HepG2 (cell line): ENCODE measurements around the gene PSMB3. TPM values are rescaled to one million over a fixed set of nuclear protein-coding genes. Genes with fewer than 3 reads are reported as not detected.
A peak's percentile ranks its signal among the peaks of the same experiment; 100 is the strongest.

Experiments used
- KDM4B ChIP-seq: sonication (generic); formaldehyde crosslinking; IDR thresholded peaks from 2 replicates; pipeline ENCODE4 v1.4.0; 2020; ENCODE audit warnings: missing genetic modification reagents
- KDM5B ChIP-seq: sonication (generic); formaldehyde crosslinking; IDR thresholded peaks from 2 replicates; pipeline ENCODE4 v1.4.0; 2020; ENCODE audit warnings: missing genetic modification reagents, mild to moderate bottlenecking, borderline replicate concordance
- MAFK ChIP-seq, 2 experiments: IDR thresholded peaks in 1 of 2; conservative IDR thresholded peaks in 1 of 2; 2 replicates each; pipeline ENCODE4 v1.6.1; 2011; ENCODE audit warnings: improper control_type of control experiment in 2 of 2, low read length in 2 of 2
- RBM22 ChIP-seq: fragments of 200-400 bp; formaldehyde crosslinking; optimal IDR thresholded peaks from 2 replicates; pipeline ENCODE3; 2017; ENCODE audit warnings: mild to moderate bottlenecking, low read length, moderate library complexity
- U2AF2 ChIP-seq: fragments of 200-400 bp; formaldehyde crosslinking; IDR thresholded peaks from 2 replicates; pipeline ENCODE4 v1.6.1; 2017; ENCODE audit warnings: low read depth, mild to moderate bottlenecking, low read length
- ZNF143 ChIP-seq: sonication (generic); formaldehyde crosslinking; IDR thresholded peaks from 2 replicates; pipeline ENCODE4 v1.4.0; 2020; ENCODE audit warnings: missing genetic modification reagents
- ZNF331 ChIP-seq: sonication (generic); formaldehyde crosslinking; IDR thresholded peaks from 2 replicates; pipeline ENCODE4 v1.4.0; 2020; ENCODE audit warnings: missing genetic modification reagents
- ZNF761 ChIP-seq: sonication (generic); formaldehyde crosslinking; conservative IDR thresholded peaks from 2 replicates; pipeline ENCODE4 v1.4.0; 2020; ENCODE audit warnings: mild to moderate bottlenecking, missing genetic modification reagents
- polyA plus RNA-seq, 8 experiments: library from polyadenylated mRNA; depleted of rRNA in 3 of 8; stranded (reverse) in 7 of 8; unstranded in 1 of 8; fragments of >200 nt; fragmentation: Illumina TruSeq in 4 of 8; extraction: Trizol in 4 of 8; gene quantifications; 2 replicates each; pipeline versions ENCODE4 v1.2.1 to v1.2.3, GENCODE V29; 2011 to 2016; ENCODE audit warnings: low read depth in 4 of 8, missing spikeins in 1 of 8, mixed read lengths in 1 of 8; ENCODE audit not compliant: insufficient read depth in 1 of 8
- total RNA-seq, 5 experiments: library from RNA; depleted of rRNA; stranded (reverse); fragments of >200 nt; fragmentation: Illumina TruSeq; extraction: Trizol; gene quantifications; 2 replicates each; pipeline ENCODE4 v1.2.3, GENCODE V29; 2016; ENCODE audit warnings: low read depth in 1 of 5
- TF ChIP-seq, protein P1 (sequence below): sonication (generic); formaldehyde crosslinking; IDR thresholded peaks from 2 replicates; pipeline ENCODE4 v1.9.0; 2021; ENCODE audit warnings: mild to moderate bottlenecking, missing genetic modification reagents
- TF ChIP-seq, protein P2 (sequence below): IDR thresholded peaks from 2 replicates; pipeline ENCODE4 v1.6.1; 2016; ENCODE audit warnings: low read depth, control low read depth
- TF ChIP-seq, protein P3 (sequence below): sonication (generic); formaldehyde crosslinking; IDR thresholded peaks from 2 replicates; pipeline ENCODE4 v1.8.1; 2022; ENCODE audit warnings: mild to moderate bottlenecking, missing genetic modification reagents
- TF ChIP-seq, protein P4 (sequence below): sonication (generic); formaldehyde crosslinking; IDR thresholded peaks from 2 replicates; pipeline ENCODE4 v1.8.0; 2022; ENCODE audit warnings: mild to moderate bottlenecking, missing genetic modification reagents

The PSMB3 gene
- total and polyA plus RNA-seq, 2 of the 13 experiments (the other 11 are each of a cell fraction or from before 2014, with no cell fraction given): 366 to 517 TPM

DNA sequence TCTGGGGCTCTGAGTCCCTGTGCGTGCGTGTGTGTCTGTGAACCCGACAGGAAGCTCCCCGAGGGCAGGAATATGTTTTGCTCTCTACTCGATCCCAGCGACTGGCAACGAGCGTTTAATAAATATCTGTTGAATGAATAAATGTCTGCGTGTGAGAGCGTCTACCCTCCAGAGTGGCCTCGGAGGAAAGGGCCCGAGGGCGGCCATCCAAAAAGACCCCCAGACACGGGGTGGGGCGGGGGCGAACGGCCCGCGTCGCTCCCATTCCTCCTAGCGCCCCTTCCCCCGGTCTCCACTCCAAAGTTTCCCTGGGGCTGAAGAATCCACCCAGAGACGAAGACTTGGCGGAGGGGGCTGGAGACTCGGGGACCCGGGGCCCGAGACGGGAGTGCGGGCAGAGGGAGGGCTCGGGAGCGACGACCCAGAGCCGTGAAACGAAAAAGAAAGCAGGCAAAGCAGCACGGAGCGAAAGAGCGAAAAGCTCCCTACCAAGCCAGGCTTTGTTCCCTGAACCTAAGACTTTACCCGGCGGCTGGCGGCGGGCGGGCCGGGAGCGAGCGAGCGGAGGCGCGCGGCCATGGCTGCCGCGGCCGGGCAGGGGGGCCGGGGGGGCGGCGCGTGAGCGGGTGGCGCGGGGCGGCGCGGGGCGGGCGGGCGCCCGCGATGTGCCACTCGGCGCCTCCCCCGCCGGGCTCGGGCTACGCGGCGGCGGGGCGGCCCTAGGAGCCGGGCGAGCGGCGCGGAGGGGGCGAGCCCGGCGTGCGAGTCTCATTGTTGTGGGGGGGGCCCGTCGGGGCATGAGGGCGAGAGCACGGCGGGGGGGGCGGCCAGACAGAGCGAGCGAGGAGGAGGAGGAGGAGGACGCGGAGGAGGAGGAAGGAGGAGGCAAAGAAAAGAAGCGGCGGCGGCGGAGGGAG, 47.7 kb upstream of the PSMB3 start, which contains the start of gene MLLT6 (continued):
- TF ChIP-seq, protein P1, sequence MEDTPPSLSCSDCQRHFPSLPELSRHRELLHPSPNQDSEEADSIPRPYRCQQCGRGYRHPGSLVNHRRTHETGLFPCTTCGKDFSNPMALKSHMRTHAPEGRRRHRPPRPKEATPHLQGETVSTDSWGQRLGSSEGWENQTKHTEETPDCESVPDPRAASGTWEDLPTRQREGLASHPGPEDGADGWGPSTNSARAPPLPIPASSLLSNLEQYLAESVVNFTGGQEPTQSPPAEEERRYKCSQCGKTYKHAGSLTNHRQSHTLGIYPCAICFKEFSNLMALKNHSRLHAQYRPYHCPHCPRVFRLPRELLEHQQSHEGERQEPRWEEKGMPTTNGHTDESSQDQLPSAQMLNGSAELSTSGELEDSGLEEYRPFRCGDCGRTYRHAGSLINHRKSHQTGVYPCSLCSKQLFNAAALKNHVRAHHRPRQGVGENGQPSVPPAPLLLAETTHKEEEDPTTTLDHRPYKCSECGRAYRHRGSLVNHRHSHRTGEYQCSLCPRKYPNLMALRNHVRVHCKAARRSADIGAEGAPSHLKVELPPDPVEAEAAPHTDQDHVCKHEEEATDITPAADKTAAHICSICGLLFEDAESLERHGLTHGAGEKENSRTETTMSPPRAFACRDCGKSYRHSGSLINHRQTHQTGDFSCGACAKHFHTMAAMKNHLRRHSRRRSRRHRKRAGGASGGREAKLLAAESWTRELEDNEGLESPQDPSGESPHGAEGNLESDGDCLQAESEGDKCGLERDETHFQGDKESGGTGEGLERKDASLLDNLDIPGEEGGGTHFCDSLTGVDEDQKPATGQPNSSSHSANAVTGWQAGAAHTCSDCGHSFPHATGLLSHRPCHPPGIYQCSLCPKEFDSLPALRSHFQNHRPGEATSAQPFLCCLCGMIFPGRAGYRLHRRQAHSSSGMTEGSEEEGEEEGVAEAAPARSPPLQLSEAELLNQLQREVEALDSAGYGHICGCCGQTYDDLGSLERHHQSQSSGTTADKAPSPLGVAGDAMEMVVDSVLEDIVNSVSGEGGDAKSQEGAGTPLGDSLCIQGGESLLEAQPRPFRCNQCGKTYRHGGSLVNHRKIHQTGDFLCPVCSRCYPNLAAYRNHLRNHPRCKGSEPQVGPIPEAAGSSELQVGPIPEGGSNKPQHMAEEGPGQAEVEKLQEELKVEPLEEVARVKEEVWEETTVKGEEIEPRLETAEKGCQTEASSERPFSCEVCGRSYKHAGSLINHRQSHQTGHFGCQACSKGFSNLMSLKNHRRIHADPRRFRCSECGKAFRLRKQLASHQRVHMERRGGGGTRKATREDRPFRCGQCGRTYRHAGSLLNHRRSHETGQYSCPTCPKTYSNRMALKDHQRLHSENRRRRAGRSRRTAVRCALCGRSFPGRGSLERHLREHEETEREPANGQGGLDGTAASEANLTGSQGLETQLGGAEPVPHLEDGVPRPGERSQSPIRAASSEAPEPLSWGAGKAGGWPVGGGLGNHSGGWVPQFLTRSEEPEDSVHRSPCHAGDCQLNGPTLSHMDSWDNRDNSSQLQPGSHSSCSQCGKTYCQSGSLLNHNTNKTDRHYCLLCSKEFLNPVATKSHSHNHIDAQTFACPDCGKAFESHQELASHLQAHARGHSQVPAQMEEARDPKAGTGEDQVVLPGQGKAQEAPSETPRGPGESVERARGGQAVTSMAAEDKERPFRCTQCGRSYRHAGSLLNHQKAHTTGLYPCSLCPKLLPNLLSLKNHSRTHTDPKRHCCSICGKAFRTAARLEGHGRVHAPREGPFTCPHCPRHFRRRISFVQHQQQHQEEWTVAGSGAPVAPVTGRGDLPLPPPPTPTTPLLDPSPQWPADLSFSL (CRISPR knock-in tag): no peak
- TF ChIP-seq, protein P2, sequence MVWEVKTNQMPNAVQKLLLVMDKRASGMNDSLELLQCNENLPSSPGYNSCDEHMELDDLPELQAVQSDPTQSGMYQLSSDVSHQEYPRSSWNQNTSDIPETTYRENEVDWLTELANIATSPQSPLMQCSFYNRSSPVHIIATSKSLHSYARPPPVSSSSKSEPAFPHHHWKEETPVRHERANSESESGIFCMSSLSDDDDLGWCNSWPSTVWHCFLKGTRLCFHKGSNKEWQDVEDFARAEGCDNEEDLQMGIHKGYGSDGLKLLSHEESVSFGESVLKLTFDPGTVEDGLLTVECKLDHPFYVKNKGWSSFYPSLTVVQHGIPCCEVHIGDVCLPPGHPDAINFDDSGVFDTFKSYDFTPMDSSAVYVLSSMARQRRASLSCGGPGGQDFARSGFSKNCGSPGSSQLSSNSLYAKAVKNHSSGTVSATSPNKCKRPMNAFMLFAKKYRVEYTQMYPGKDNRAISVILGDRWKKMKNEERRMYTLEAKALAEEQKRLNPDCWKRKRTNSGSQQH (CRISPR knock-in tag): 0 out of 2 replicates have a peak, but pooled peaks have one; percentile 54
- peak; percentile 70 for TF ChIP-seq RBM22
- TF ChIP-seq, protein P3, sequence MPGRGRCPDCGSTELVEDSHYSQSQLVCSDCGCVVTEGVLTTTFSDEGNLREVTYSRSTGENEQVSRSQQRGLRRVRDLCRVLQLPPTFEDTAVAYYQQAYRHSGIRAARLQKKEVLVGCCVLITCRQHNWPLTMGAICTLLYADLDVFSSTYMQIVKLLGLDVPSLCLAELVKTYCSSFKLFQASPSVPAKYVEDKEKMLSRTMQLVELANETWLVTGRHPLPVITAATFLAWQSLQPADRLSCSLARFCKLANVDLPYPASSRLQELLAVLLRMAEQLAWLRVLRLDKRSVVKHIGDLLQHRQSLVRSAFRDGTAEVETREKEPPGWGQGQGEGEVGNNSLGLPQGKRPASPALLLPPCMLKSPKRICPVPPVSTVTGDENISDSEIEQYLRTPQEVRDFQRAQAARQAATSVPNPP (CRISPR knock-in tag): 0 out of 2 replicates have a peak, but pooled peaks have one; percentile 21
- TF ChIP-seq ZNF761 (CRISPR knock-in tag): no peak
- TF ChIP-seq ZNF143: peak; percentile 46; the same call in 1 of the 2 replicates
- no peak for TF ChIP-seq KDM5B (CRISPR knock-in tag)
- TF ChIP-seq KDM4B: 0 out of 2 replicates have a peak, but pooled peaks have one; percentile 65
- 0 out of 2 replicates have a peak, but pooled peaks have one; percentile 3 for TF ChIP-seq ZNF331 (CRISPR knock-in tag)
- TF ChIP-seq, protein P4, sequence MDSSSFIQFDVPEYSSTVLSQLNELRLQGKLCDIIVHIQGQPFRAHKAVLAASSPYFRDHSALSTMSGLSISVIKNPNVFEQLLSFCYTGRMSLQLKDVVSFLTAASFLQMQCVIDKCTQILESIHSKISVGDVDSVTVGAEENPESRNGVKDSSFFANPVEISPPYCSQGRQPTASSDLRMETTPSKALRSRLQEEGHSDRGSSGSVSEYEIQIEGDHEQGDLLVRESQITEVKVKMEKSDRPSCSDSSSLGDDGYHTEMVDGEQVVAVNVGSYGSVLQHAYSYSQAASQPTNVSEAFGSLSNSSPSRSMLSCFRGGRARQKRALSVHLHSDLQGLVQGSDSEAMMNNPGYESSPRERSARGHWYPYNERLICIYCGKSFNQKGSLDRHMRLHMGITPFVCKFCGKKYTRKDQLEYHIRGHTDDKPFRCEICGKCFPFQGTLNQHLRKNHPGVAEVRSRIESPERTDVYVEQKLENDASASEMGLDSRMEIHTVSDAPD (CRISPR knock-in tag): no peak
- TF ChIP-seq MAFK (conservative IDR thresholded peaks at IDR 0.05 in 1 of 2, IDR thresholded peaks at IDR 0.05 in 1 of 2; ENCODE audit: low read length in 2 of 2): no peak
- TF ChIP-seq U2AF2: 0 out of 2 replicates have a peak, but pooled peaks have one; percentile 24
